SK-N-MC (cell line): ENCODE measurements around the gene ST6GALNAC6.

Experiments
- DNase-seq: peaks from one replicate; pipeline ENCODE4 v3.0.0-alpha.2; 2011; ENCODE audit warnings: low read depth, low spot score
- H3K27ac ChIP-seq: fragments of 200-600 bp; sonication (generic); 2 replicates; pipeline ENCODE4 v1.5.1; 2016; ENCODE audit warnings: mixed run types
- H3K36me3 ChIP-seq: fragments of 200-600 bp; sonication (generic); 2 replicates; pipeline ENCODE4 v1.6.1; 2017; ENCODE audit warnings: antibody characterized with exemption, low read length, mixed read lengths; ENCODE audit not compliant: insufficient read depth
- H3K4me3 ChIP-seq: fragments of 200-600 bp; sonication (generic); 2 replicates; pipeline ENCODE4 v1.5.1; 2016
- H3K9ac ChIP-seq: fragments of 200-600 bp; sonication (generic); 2 replicates; pipeline ENCODE4 v1.8.0; 2017; ENCODE audit warnings: mixed run types, mixed read lengths; ENCODE audit not compliant: insufficient read length
- H3K9me3 ChIP-seq: fragments of 200-600 bp; sonication (generic); 2 replicates; pipeline ENCODE4 v1.6.1; 2017; ENCODE audit warnings: low read depth, mild to moderate bottlenecking, antibody characterized with exemption, low read length, moderate library complexity, mixed read lengths
- EZH2 ChIP-seq: fragments of 200-600 bp; sonication (generic); IDR thresholded peaks from one replicate; pipeline ENCODE4 v1.6.1; 2017; ENCODE audit warnings: antibody characterized with exemption
- FOXP2 ChIP-seq: optimal IDR thresholded peaks from 2 replicates; pipeline ENCODE3; 2011; ENCODE audit warnings: mild to moderate bottlenecking, moderate library complexity; ENCODE audit not compliant: insufficient read depth; ENCODE audit errors: extremely low read length, control extremely low read depth
- POLR2AphosphoS5 ChIP-seq: IDR thresholded peaks from 2 replicates; pipeline ENCODE4 v1.6.1; 2012; ENCODE audit warnings: mild to moderate bottlenecking, low read depth, low read length, borderline replicate concordance

Gene ST6GALNAC6

GRCh38 chr9:127860260-127860659 is 39.1 kb downstream of the ST6GALNAC6 start:
- Histone ChIP-seq H3K9me3 (no peaks in the 10 kb centered on the region), H3K4me3 (no peak overlapping the region), H3K36me3 (no peaks in the 10 kb centered on the region), H3K27ac (no peak overlapping the region), H3K9ac (no peak overlapping the region)
- no peak for DNase-seq
- TF ChIP-seq EZH2 (no peak), POLR2AphosphoS5 (no peak), FOXP2 (no peak)

GRCh38 chr9:127858041-127858512 is 41.3 kb downstream of the ST6GALNAC6 start:
- DNase-seq: no peak
- TF ChIP-seq POLR2AphosphoS5: no peak
- no peak for TF ChIP-seq FOXP2
- TF ChIP-seq EZH2: no peak
- H3K9ac ChIP-seq: no peak overlapping the region
- H3K27ac ChIP-seq: no peak overlapping the region
- H3K36me3 ChIP-seq: no peaks in the 10 kb centered on the region
- no peaks in the 10 kb centered on the region for H3K9me3 ChIP-seq
- no peak overlapping the region for H3K4me3 ChIP-seq

- Histone ChIP-seq H3K9ac (no peak overlapping the region), H3K4me3 (no peak overlapping the region), H3K36me3 (no peaks in the 10 kb centered on the region), H3K9me3 (no peaks in the 10 kb centered on the region), H3K27ac (no peak overlapping the region)
- TF ChIP-seq FOXP2: no peak
- TF ChIP-seq POLR2AphosphoS5: no peak
- TF ChIP-seq EZH2: no peak
- DNase-seq: no peak
Observed at GRCh38 chr9:127857278-127857677, 42.1 kb downstream of the ST6GALNAC6 start.

DNA sequence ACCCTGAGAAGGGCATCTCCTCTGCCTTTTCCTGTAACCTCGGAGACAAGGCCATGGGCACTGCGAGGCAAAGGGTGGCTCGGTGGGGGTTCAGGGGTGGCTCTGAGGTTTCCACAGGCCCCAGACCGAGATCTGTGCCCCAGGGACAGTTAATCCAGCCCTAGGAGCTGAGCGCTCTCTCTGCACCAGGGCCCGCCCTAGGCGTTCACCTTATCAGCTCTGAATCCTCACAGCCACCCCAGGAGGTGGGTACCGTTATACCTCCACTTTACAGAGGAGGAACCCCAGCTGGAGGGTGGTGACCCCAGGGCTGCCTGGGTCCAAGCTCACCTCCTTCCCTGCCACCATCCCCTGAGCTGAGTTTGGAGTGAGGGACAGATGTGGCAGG is 42.7 kb downstream of the ST6GALNAC6 start:
- H3K27ac ChIP-seq: no peak overlapping the region
- TF ChIP-seq FOXP2 (no peak), EZH2 (no peak), POLR2AphosphoS5 (no peak)
- H3K9ac ChIP-seq: no peak overlapping the region
- no peak for DNase-seq
- H3K4me3 ChIP-seq: no peak overlapping the region
- no peaks in the 10 kb centered on the region for H3K9me3 ChIP-seq
- peaks cover 4% of the 10 kb centered on the region; the same call in 1 of the 2 replicates for H3K36me3 ChIP-seq

- Histone ChIP-seq H3K4me3 (no peak overlapping the region), H3K27ac (no peak overlapping the region), H3K9me3 (no peaks in the 10 kb centered on the region), H3K9ac (no peak overlapping the region), H3K36me3 (peaks cover 4% of the 10 kb centered on the region; the same call in 1 of the 2 replicates)
- TF ChIP-seq POLR2AphosphoS5: no peak
- DNase-seq: no peak
Observed at GRCh38 chr9:127856094-127856728, 43.2 kb downstream of the ST6GALNAC6 start.

DNA sequence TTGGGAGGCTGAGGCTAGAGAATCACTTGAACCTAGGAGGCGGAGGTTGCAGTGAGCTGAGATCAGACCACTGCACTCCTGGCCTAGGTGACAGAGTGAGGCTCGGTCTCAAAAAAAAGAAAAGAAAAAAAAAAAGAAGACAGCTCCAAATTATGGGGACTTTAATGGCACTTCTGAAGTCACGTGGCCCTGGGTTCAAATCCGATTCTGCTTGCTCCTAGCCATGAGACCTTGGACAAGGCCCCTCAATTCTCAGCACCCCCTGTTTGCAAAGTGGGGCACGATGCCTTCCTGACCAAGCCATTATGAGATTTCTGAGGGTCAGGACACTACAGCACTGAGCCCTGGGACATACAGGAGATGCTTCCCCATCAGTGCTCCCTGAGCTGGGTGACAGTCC is 43.9 kb downstream of the ST6GALNAC6 start:
- no peak overlapping the region for H3K9ac ChIP-seq
- H3K27ac ChIP-seq: no peak overlapping the region
- H3K9me3 ChIP-seq: no peaks in the 10 kb centered on the region
- TF ChIP-seq EZH2 (no peak), POLR2AphosphoS5 (no peak), FOXP2 (no peak)
- H3K4me3 ChIP-seq: no peak overlapping the region
- peaks cover 4% of the 10 kb centered on the region; the same call in 1 of the 2 replicates for H3K36me3 ChIP-seq
- DNase-seq: no peak

DNA sequence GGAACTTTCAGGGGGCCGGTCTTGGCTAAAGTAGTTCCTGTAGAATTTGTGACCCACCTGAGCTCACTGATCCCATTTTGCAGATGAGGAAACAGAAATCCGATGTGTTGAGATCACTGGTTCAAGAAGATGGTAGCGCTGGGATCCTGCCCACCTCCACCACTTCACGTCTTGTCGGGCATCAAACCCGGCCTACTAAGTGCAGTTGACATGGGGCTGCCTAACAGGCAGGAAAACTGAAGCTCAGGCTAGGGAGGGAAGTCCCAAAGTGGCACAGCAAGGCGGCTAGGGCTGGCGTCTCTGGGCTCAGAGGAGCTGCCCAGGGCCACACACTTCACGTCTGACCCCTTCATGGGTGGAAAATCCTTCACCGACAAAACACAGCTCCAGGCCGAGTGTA is 44.4 kb downstream of the ST6GALNAC6 start:
- Histone ChIP-seq H3K9me3 (no peaks in the 10 kb centered on the region), H3K36me3 (peaks cover 4% of the 10 kb centered on the region; the same call in 1 of the 2 replicates), H3K4me3 (no peak overlapping the region), H3K27ac (no peak overlapping the region), H3K9ac (no peak overlapping the region)
- DNase-seq: no peak
- no peak for TF ChIP-seq POLR2AphosphoS5
- TF ChIP-seq EZH2: no peak
- no peak for TF ChIP-seq FOXP2

DNA sequence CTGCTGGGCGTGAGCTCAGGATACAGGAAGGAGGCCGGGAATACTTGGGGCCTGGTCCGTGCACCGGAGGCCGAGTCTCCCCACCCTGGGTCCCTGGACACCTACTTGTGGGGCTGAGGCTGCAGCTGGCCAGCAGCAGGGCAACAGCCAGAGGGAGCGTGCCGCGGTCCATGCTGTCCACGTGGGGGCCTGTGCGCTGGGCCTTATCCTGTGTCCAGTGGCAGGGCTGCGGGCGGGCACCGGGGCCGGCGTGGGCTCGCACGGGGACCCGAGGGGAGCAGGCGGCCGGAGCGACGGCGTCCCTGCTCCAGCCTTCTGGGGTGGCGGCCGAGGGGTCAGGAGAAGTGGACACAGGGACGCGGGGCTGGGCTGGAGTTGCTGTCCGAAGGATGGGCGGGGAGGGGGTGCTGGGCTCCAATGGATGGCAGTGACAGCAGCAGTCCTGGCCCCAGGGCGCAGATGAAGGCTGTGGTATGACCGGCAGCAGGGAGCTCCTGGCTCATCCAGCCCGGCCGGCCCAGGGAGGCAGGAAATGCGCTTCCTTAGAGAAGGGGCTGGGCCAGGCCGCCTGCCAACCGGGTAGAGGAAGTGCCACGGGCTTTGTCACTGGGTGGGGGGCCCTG is 45.1 kb downstream of the ST6GALNAC6 start, which contains the start of gene ENG:
Gene ENG (minus strand): TSS at position 475 of the 623 bp plus-strand sequence. CDS start 303 bp downstream, at position 172.
- no peak within 1 kb of the TSS for H3K27ac ChIP-seq
- TF ChIP-seq POLR2AphosphoS5 (0 out of 2 replicates have a peak, but pooled peaks have one; percentile 16), FOXP2 (no peak)
- no peaks in the 10 kb centered on the region for H3K9me3 ChIP-seq
- H3K9ac ChIP-seq: peak within 1 kb of the TSS; percentile 66
- peak within 1 kb of the TSS; percentile 81 for H3K4me3 ChIP-seq
- H3K36me3 ChIP-seq: peaks cover 10% of the 10 kb centered on the region
- DNase-seq: no peak
